ENCODE measurements around the gene TMEM82.

- no peak for TF ChIP-seq ELF4 (IDR thresholded peaks at IDR 0.05)
- no peak for TF ChIP-seq ZNF384 (IDR thresholded peaks at IDR 0.05)
- TF ChIP-seq FOXA1 (IDR thresholded peaks at IDR 0.05): no peak
- no peak for TF ChIP-seq BHLHE40 (IDR thresholded peaks at IDR 0.05; ENCODE audit: borderline replicate concordance)
- no peak for TF ChIP-seq FOXK2 (IDR thresholded peaks at IDR 0.05)
- TF ChIP-seq, protein P1, sequence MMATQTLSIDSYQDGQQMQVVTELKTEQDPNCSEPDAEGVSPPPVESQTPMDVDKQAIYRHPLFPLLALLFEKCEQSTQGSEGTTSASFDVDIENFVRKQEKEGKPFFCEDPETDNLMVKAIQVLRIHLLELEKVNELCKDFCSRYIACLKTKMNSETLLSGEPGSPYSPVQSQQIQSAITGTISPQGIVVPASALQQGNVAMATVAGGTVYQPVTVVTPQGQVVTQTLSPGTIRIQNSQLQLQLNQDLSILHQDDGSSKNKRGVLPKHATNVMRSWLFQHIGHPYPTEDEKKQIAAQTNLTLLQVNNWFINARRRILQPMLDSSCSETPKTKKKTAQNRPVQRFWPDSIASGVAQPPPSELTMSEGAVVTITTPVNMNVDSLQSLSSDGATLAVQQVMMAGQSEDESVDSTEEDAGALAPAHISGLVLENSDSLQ (IDR thresholded peaks at IDR 0.05): no peak
- no peak for TF ChIP-seq FOXM1 (IDR thresholded peaks at IDR 0.05; ENCODE audit: borderline replicate concordance)
- TF ChIP-seq ARNT (IDR thresholded peaks at IDR 0.05): no peak
- TF ChIP-seq SP1 (IDR thresholded peaks at IDR 0.05): no peak
- no peak for TF ChIP-seq L3MBTL2 (conservative IDR thresholded peaks at IDR 0.05)
- TF ChIP-seq LEF1 (IDR thresholded peaks at IDR 0.05; ENCODE audit: borderline replicate concordance): no peak
These were observed 15.8 kb upstream of the TMEM82 start for GRCh38 chr1:15726508-15726907.

All from HEK293T (cell line).